ENCODE results near the gene KCNC4.

DNA sequence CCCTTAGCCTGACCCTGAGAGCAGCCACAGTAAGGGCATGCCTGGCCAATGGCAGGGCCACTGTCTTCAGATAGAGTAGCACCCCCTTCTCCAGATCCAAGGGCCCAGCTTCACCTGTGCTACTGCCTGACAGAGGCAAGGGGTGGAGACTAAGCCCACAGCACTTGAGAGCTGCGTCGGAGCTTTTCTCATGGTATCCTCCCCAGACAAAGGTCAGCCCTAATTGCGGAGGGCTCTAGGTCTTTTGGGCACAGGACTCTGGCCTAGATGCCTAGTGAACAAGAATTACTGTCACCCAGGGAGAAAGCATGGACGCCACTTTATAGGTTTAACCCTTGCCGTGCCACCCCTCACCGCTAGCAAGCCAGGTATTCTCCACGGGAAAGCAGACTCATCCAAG, 15.1 kb downstream of the KCNC4 start:
- no peak for TF ChIP-seq CTCF (IDR thresholded peaks at IDR 0.05)
- no peak for TF ChIP-seq HDAC2 (IDR thresholded peaks at IDR 0.05)
- TF ChIP-seq, protein P1, sequence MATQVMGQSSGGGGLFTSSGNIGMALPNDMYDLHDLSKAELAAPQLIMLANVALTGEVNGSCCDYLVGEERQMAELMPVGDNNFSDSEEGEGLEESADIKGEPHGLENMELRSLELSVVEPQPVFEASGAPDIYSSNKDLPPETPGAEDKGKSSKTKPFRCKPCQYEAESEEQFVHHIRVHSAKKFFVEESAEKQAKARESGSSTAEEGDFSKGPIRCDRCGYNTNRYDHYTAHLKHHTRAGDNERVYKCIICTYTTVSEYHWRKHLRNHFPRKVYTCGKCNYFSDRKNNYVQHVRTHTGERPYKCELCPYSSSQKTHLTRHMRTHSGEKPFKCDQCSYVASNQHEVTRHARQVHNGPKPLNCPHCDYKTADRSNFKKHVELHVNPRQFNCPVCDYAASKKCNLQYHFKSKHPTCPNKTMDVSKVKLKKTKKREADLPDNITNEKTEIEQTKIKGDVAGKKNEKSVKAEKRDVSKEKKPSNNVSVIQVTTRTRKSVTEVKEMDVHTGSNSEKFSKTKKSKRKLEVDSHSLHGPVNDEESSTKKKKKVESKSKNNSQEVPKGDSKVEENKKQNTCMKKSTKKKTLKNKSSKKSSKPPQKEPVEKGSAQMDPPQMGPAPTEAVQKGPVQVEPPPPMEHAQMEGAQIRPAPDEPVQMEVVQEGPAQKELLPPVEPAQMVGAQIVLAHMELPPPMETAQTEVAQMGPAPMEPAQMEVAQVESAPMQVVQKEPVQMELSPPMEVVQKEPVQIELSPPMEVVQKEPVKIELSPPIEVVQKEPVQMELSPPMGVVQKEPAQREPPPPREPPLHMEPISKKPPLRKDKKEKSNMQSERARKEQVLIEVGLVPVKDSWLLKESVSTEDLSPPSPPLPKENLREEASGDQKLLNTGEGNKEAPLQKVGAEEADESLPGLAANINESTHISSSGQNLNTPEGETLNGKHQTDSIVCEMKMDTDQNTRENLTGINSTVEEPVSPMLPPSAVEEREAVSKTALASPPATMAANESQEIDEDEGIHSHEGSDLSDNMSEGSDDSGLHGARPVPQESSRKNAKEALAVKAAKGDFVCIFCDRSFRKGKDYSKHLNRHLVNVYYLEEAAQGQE (IDR thresholded peaks at IDR 0.05) = no peak
- no peak for TF ChIP-seq ZFP36 (IDR thresholded peaks at IDR 0.05; ENCODE audit: borderline replicate concordance, partially characterized antibody)
- TF ChIP-seq, protein P2, sequence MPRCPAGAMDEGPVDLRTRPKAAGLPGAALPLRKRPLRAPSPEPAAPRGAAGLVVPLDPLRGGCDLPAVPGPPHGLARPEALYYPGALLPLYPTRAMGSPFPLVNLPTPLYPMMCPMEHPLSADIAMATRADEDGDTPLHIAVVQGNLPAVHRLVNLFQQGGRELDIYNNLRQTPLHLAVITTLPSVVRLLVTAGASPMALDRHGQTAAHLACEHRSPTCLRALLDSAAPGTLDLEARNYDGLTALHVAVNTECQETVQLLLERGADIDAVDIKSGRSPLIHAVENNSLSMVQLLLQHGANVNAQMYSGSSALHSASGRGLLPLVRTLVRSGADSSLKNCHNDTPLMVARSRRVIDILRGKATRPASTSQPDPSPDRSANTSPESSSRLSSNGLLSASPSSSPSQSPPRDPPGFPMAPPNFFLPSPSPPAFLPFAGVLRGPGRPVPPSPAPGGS (IDR thresholded peaks at IDR 0.05) = no peak

Measured in A549 (cell line).